Activated CD4-positive, alpha-beta T cell treated with anti-CD3 and anti-CD28 coated beads, Interleukin-2, amount 50 U/mL, for 4 hours (primary cell): ENCODE data around the gene SRXN1.

Source experiments
- DNase-seq, 2 experiments: peaks; one replicate each; pipeline ENCODE4 v3.0.0-alpha.2; 2020

Gene SRXN1

DNA sequence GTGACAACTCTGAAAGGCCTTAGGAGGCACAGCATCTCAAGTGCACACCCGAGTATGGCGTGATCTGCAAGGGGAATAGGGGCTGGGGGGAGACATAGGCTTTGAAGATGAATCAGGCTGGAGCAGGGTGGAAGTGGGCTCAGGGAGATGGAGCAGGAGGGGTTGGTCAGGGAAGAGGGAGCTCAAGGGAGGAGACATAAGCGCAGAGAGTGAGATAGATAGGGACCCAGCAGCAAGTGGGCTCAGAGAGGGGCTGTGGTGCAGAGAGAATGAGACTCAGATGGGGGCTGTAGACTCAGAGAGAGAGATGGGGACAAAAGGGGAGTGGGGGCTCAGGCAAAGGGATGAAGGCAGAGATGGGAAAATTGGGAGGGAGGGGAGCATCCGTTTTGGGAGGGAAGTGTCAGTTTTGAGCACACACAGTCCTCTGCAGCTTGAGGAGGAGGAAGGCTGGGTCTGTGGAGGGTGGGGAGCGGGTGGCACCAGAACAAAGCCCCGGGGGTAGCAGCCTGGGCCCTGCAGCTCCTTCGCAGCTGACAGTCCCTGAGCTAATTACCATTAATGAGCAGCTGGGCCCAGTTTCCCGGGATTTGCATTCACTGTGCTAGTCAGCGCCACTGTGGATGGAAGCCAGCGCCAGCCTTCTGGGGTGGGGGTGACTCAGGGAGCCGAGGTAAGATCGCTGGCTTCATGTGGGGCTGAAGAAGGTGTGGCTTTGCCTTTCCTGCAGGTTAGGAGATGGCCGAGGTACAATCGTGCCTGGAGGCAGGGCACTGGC, 18.7 kb downstream of the SRXN1 start:
- DNase-seq: no peak

DNA sequence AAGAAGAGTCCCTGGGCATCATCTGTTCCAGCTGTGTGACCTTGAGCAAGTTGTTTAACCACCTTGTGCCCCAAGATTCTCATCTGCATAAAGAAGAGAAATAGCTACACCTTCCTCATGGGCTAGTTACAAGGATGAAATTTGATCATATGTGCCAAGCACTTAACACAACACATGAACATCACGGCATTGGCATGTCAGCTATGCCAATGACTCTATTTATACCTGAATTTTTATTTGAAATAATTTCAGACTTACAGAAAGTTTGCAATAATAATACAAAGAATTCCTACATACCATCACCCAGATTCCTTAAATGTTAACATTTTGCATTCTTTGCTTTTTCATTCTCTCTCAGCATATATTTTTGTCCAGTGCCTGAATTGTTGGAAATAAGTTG, 21.9 kb downstream of the SRXN1 start:
- no peak for DNase-seq

DNA sequence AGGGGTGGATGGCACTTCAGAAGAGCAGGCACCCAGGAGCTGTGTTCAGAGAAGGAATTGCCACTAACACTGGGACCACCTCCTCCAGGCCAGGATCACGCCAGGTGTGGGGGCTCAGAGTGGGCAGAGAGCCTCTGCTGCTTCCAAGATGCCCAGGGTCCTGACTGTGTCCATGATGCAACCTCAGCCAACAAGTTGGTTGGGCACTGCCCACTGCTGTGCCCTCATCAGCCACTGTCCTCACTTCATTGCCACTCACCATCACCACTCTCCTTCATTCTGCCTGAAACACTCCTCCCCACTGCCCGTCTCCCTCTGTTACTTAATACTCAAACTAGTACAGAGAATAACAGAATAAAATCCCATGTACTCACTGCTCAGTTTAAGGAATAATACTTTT, 26.4 kb downstream of the SRXN1 start:
- DNase-seq: no peak

DNA sequence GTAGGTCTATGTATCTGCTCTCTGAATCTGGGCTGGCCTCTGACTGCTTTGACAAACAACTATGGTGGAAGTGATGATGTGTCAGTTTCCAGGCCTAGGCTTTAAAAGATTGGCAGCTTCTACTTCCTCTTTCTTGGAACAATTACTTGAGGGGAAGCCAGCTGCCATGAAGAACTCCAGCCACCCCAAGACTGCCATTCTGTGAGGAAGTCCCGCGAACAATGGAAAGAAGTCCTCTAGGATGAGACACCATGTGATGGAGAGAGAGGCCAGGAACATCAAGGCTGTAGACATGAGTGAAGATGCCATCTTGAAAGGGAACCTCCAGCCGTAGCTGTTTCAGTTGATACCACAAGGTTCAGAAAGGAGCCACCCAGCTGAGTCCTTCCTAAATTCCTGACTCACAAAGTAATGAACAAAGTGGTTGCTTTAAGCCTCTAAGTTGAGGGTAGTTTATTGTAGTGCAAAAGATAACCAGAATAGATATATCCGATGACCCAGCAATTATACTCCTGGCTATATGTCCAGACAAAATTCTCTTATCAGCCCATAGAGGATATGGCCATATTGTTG, 27.6 kb downstream of the SRXN1 start:
- DNase-seq: no peak

DNA sequence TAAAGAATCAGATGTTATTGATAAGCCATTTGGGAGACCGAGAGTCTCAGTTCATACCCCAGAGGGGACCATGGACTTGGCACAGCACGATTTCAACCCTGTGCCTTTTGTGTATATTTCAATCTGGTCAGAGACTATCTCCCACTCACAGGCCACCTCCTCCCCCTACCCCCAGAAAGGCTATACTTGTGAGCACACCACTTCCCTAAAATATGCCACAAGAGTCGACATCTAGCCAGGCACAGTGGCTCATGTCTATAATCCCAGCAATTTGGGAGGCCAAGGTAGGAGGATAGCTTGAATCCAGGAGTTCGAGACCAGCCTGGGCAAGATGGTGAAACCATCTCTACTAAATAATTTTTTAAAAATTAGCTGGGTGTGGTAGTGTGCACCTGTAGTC, 29.3 kb downstream of the SRXN1 start:
- no peak for DNase-seq

DNA sequence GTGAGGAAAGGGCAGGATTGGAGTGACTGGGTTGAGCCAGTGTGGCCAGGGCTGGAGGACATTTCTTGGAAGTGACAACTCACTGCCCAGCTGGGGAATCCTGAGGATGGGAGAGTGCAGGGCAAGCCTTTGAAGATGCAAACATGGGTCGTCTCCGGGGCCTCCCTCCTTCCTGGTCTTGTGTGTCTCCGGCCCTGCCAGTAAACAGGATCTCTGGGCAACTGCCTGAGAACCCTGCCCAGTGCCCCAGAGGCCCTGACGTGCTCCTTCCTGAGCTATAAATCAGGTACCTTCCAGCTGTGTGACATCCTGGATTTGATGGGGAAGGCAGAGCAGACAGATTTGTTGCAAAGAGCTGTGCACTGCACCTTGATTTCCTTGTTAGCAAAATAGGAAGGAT, 30.0 kb downstream of the SRXN1 start:
- no peak for DNase-seq

DNA sequence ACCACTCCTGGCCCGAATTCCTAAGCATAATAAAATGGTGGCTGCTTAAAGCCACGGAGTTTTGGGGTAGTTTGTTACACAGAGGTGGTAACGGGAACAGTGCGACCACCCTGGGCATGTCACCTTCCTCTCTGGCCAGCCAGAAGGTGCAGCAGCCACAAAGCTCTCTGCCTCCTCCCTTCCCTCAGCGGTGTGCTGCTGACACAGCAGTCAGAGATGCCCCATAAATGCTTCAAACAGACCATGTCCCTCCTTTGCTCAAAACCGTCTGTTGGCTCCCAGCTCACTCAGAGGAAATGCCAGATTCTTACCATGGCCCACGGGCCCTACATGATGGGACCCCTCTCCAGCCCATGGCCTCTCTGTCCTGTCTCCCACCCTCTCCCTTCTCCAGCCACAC, 30.8 kb downstream of the SRXN1 start:
- no peak for DNase-seq

DNA sequence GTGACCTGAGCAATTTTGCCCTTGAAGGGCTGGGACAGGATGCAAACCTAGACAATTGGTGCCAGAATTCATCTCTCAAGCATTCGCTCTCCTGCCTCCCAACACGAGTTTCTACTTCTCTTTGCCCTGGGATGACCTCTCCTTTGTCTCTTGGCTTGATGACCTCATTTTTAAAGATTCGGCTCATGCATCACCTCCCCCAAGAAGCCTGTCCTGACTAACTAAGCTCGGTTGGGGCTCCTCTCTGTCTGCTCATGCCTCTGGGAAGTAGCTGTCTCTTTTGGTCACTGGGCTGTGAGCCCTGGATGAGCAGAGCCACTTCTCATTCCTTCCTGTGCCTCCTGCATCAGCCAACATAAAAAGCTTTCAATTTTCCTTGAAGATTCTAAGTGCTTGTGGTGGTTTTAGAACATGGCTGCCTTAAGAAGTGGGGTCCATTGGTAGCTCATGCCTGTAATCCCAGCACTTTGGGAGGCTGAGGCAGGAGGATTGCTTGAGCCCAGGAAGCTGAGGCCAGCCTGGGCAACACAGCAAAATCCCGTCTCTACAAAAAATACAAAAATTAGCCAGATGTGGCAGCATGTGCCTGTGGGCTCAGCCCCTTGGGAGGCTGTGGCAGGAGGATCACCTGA, 31.8 kb downstream of the SRXN1 start:
- DNase-seq: no peak

DNA sequence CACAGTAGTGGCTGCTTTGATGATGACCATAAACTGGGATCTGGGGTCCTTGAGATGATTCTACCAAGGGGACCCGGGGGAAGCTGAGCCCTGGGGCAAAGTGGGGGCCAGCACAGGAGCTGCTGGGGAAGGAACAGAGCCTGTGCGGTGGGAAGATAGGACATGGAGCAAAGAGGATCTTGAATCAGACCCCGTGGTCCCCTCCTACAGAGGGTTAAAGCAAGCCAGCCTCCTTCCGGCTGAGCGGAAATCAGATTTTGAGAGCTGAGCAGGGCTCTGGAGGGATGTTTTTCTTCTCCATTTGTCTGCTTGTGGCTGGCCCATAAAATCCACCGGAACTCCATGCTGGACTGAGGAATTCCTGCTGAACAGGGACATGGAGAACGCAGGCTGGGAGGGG, 32.8 kb downstream of the SRXN1 start:
- DNase-seq: no peak

DNA sequence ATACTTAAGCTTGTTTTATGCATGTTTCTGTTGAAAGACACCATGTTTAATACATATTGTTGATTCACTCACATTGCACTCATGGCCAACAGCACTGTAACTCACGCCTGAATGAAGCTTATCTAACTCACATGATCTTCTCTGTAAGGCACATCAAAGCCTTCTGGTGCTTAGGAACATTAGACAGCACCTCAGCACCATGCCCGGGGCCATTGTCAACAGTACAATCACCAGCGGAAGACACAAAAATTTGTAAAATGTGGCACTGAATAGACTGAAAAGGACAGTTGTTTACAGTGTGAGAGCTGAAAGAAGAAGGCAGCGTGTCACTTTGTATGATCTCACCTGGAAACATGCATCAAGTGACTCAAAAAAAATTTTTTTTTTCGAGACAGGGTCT, 34.0 kb downstream of the SRXN1 start:
- DNase-seq: no peak

DNA sequence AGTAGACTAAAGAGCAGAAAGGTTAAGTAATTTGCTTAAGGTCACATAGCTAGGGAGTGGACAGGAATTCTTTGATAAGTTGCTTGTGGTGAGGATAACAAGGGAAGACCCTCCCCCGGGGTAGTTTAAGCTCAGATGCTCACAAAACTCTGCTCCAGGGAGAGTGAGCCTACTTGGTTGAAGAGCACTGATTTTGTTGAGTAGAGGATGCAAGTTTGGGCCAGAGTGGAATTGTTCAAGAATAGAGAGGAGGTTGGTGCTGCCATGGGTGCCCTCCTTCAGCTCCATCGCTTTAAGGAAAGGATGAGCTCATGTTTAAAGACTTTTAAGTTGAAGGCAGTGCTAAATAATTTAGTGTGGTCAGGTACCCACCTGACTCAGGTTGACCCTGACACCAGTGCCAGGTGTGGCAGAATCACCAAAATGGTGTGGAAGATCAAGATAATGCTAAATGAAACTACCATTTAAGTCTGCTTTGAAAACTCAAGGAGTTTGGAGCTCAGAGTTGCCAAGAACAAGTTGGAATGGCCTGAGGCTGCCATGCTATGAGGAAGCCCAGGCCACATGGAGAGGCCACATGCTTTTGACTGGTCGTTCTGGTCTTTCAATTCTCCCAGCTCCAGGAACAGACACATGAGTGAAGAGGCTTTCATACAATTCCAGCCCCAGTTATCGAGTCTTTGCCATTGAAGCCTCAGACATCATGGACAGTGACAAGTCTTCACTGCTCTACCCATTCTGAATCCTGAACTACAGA, 34.9 kb downstream of the SRXN1 start:
- no peak for DNase-seq

DNA sequence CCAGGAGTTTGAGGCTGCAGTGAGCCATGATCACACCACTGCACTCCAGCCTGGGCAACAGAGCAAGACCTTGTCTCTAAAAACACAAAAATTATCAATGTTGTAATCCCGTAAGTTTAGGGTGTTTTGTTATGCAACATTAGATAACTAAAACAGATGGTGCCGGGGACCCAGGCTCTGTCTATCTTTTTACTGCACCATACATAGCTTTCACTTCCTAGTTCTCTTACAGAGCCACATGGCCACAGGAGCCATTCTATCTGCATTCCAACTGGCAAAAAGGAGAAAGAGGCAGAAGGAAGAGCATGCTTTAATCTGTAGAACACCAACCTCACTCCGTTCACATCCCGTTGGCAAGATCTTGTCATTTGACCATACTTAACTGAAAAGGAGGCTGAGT, 37.5 kb downstream of the SRXN1 start:
- no peak for DNase-seq

DNA sequence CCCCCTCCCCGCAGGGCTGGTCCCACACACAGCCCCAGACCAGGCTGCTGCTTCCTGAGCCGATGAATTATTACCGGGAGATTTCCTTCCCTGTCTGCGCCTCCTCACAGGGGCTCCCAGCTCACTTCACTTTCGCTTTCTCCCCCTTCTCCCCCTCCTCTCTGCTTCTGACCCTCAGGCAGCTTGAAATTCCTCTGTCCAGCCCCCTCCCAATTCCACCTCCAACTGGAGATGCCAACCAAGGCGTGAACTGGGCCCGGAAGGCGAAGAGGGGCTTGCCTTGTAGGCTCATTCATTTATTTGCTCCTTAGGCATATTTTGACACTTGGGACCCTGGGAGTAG, 41.2 kb downstream of the SRXN1 start:
- DNase-seq: no peak

DNA sequence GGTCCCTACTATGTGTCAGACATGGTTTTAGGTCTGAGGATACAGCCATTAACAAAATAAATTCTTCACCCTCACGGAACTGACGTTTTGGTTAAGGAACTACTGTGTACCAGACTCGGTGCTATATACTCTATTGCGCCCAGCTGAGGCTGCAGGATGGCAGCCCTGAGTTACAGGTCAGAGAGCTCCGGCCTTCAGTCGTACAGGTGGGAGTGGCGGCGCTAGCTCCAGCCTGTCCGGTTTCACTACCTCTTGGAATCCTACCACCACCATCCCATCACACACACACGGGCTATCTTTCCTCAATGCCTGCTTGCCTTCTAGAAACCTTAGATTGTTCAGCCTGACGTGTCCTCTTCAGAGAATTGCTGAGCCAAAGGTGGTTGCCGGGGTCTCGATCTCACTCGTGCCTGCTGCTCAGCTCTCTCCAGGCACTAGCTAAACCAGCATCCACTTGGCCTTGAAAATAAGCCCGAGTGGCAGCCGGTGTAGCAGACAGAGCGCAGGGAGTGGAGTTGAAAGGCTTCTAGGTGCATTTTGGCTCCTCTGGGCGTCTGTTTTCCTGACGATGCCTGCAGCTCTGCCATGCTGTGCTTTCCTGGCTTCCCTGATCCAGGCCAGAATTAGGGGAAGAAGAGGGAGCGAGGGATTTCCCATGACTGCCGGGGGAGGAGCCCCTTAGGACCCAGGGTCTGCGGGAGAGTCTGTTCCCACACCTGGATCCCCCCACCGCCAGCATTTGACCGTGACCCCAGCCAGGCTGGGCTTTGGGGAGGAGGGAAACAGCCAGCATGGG, 41.8 kb downstream of the SRXN1 start:
- DNase-seq: no peak

DNA sequence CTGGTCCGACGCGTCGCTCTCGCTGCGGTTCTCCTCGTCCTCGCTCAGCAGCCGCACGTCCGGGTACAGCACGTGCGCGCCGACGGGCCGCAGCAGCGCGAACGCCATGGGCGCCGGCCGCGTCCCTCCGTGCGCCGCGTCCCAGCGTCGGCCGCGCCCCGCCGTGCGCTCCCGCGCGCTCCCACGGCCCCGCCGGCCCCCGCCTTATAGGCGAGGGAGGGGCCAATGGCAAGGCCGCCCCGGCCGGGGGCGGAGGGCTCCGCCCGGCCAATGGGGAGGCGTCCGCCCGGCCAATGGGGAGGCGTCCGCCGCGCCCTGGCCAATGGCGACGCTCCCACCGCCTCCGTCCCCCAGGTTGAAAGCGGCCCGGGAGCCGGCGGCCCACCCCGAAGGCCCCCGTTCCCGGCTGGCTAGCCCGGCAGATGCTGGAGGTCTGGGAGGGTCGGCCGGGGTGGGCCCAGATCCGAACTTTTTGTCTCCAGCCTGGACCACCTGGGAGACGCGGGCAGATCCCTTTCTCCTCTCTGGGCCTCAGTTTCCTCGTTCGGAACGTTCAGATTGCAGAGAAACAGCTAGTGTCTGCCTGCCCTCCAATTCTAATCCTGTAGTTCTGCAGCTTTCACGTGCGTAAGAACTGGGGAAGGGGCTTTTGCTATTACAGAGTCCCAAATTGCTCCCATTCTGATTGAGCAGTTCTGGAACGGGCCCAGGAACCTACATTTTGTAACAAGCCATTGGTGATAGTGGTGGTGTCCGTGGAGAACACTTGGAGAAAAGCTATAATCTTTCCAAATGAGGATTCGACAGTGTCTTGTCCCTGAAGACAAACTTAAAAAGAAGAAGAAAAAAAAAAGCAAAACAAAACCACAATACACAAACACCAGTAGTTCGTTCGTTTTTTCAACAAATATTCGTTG, 42.6 kb downstream of the SRXN1 start, which contains the start of gene TCF15:
Gene TCF15 (minus strand): TSS at position 180 of the 917 bp plus-strand sequence. CDS start 72 bp downstream, at position 108.
- DNase-seq: no peak

DNA sequence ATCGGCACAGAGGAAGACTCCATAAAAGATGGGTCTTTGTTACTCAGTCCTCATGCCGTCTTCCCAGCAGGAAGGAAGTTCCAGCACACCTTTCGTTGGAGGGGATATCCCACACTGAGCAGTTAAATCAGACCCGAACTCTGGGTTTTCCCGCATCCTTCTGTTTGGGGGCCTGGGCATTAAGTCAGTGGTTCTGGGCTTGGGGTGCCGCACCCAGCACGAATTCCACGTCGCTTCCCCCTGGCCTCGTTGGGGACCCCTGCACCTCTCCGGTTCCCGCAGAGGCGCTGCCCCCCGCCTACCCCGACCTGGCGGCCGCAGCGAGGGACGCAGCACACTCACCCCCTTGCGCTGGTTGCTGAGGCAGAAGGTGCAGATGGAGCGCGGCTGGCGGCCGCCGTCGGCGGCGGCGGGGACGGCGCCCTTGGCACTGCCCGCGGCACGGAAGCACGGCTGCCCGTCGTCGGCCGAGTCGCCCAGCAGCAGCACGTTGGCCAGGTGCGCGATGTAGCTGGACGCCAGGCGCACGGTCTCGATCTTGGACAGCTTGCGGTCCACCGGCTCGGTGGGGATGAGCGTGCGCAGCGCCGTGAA, 43.5 kb downstream of the SRXN1 start:
- no peak for DNase-seq

DNA sequence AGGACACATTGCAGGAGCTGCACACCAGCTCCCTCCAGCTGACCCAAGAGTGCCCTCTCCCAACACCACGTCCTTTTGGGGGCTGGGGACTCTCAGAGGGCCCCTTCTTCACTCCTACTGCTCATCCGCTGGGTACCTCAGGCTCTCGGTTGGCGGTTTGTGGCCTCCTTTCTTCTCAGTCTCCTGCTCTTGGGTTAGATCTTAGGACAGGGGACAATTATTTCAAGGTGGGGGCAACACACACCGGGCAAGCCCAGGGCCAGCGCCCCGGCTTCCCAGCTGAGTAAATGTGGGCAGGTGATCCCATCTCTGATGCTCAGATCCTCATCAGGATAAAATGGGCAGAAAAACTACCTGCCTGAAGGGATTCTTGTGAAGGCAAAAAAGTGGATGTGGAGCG, 44.0 kb downstream of the SRXN1 start:
- DNase-seq: no peak

DNA sequence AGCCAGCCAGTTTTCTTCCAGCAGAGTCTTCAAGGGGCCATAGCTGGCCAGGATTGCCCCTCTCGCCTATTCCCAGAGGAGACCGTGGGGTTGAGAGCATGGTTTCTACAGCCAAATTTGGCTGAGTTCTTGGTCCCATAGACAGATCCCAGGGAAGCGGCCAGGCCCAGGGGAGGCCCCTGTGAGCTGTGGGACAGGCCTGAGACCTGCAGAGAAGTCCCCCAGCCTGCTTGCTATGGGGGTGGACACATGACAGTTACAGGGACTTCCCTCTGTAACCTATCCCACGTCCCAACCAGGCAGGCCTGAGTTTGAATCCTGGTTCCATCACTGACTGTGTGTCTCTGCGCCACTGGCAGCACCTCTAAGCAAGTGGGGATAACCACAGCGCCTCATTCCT, 45.5 kb downstream of the SRXN1 start:
- DNase-seq: no peak

DNA sequence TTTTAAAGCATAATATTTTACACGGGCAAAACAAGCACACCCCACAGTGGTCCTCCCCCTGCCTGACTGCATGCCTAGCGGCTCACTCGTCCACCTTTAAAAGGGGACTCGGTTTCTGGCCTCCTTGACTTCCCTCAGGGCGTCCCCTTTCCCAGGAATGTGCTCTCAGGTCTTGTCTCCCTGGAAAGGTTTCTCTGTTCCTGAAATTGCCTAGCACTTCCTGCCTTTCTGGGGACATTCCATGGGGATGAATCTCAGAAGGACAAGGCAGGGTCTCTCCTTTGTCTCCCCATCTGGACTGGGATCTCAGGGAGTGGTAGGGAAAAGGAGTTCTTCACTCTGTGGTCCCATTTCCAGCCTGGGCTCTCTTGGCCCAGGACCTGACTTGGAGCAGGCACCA, 47.8 kb downstream of the SRXN1 start:
- no peak for DNase-seq

DNA sequence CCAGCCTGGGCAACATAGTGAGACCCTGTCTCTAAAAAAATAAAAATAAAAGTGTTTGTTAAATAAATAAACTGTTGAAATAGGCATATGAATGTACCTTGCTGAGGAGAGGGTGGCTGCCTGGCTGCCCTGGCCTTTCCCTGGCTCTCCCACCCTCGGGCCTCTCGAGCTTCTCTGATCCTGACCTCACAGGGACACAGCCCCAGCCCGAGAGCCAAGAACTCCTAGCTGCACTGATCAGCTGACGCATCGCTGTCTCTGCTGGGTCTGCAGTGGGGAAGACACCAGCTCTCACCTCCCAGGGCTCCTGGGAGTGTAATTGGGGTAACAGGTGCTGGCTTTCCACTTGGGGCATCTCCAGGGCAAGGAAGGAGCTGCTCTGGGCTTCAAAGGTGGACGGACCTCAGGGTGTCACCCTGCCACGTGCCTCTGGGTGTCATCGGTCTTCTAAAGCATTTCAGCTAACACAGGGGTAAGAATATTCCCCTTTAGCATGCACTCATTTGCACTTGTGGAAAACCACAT, 49.8 kb downstream of the SRXN1 start:
- no peak for DNase-seq
